GM12878 (cell line): ENCODE measurements around the gene SLC25A28. TPM values are rescaled to one million over a fixed set of nuclear protein-coding genes. Genes with fewer than 3 reads are reported as not detected.
A peak's percentile ranks its signal among the peaks of the same experiment; 100 is the strongest.

Source experiments
- ATAC-seq: fragments of 200-7000 bp; cut with Tn5 transposase; 3 replicates; pipeline ENCODE4 v1.9.1; 2020; ENCODE audit warnings: mild to moderate bottlenecking, moderate library complexity
- BruUV-seq: library from RNA; stranded (reverse); fragments of 400-500 nt; replicated peaks from 2 replicates; lab custom pipeline; 2021; lab: Mats Ljungman, UMichigan
- CTCF ChIA-PET: fragments of 300-600 bp; sonication (Branson Sonifier 250); formaldehyde crosslinking; extraction: SDS; loops from one replicate; lab custom pipeline; 2021; ENCODE audit warnings: inconsistent platforms; lab: Yijun Ruan, JAX
- POLR2A ChIA-PET: fragments of 350-600 bp; formaldehyde crosslinking; extraction: SDS; loops from one replicate; lab custom pipeline; 2021; ENCODE audit warnings: inconsistent platforms; lab: Charles Lee
- RAD21 ChIA-PET: fragments of 300-600 bp; sonication (Branson Sonifier 250); formaldehyde crosslinking; loops from one replicate; lab custom pipeline; 2023; ENCODE audit warnings: antibody characterized with exemption; ENCODE audit not compliant: unreplicated experiment; lab: Charles Lee
- SMC1A ChIA-PET: fragments of 300-600 bp; sonication (Branson Sonifier 250); formaldehyde crosslinking; loops from one replicate; lab custom pipeline; 2023; ENCODE audit not compliant: unreplicated experiment, uncharacterized antibody; lab: Charles Lee
- DNase-seq: peaks from one replicate; pipeline ENCODE4 v3.0.0-alpha.2; 2011; ENCODE audit warnings: low read depth, low spot score
- FAIRE-seq: peaks from 3 replicates; lab custom pipeline; 2011; peaks lifted over from hg19 to GRCh38; lab: Jason Lieb, UNC
- H2AFZ ChIP-seq: 2 replicates; pipeline ENCODE4 v1.6.0; 2011; ENCODE audit warnings: low read depth, low read length, control low read depth; ENCODE audit not compliant: control insufficient read depth
- H3K27ac ChIP-seq: 2 replicates; pipeline ENCODE4 v1.5.1; 2011; ENCODE audit warnings: control low read depth; ENCODE audit not compliant: control insufficient read depth, insufficient read depth
- H3K27me3 ChIP-seq, 2 experiments: replicated peaks in 1 of 2; 2 replicates each; pipeline versions ENCODE4 v1.6.0 to v1.6.1; 2011; ENCODE audit warnings: low read length in 1 of 2; ENCODE audit not compliant: control insufficient read depth in 2 of 2, insufficient read depth in 2 of 2
- H3K36me3 ChIP-seq, 2 experiments: 2 replicates each; pipeline ENCODE4 v1.5.1; 2011; ENCODE audit warnings: low read length in 1 of 2; ENCODE audit not compliant: control insufficient read depth in 2 of 2, insufficient read depth in 2 of 2
- H3K4me1 ChIP-seq: 2 replicates; pipeline ENCODE4 v1.6.1; 2011; ENCODE audit warnings: mild to moderate bottlenecking, low read length, moderate library complexity, mixed read lengths; ENCODE audit not compliant: control insufficient read depth, insufficient read depth
- H3K4me2 ChIP-seq: 2 replicates; pipeline ENCODE4 v1.6.0; 2011; ENCODE audit warnings: control low read depth; ENCODE audit not compliant: control insufficient read depth, insufficient read depth
- H3K4me3 ChIP-seq: fragments of 200-600 bp; sonication (generic); 2 replicates; pipeline ENCODE4 v1.5.1; 2016
- H3K79me2 ChIP-seq: 2 replicates; pipeline ENCODE4 v1.6.0; 2011; ENCODE audit warnings: low read length; ENCODE audit not compliant: control insufficient read depth, insufficient read depth
- H3K9ac ChIP-seq: 2 replicates; pipeline ENCODE4 v1.8.0; 2011; ENCODE audit warnings: low read length, control low read depth, mixed read lengths; ENCODE audit not compliant: control insufficient read depth, insufficient read depth
- H3K9me3 ChIP-seq: replicated peaks from 3 replicates; pipeline ENCODE4 v1.5.1; 2011; ENCODE audit warnings: mild to moderate bottlenecking, low read length; ENCODE audit not compliant: control insufficient read depth, insufficient read depth
- H4K20me1 ChIP-seq: 2 replicates; pipeline ENCODE4 v1.6.0; 2011; ENCODE audit not compliant: control insufficient read depth, insufficient read depth
- GATAD2B ChIP-seq: fragments of 450-650 bp; conservative IDR thresholded peaks from 2 replicates; pipeline ENCODE4 v1.6.1; 2017; ENCODE audit warnings: low read depth, mild to moderate bottlenecking, moderate library complexity
- HDAC6 ChIP-seq: fragments of 200-600 bp; sonication (generic); IDR thresholded peaks from one replicate; pipeline ENCODE4 v1.8.0; 2017; ENCODE audit warnings: antibody characterized with exemption; ENCODE audit not compliant: unreplicated experiment
- NFIC ChIP-seq: IDR thresholded peaks from 2 replicates; pipeline ENCODE4 v1.6.1; 2012; ENCODE audit warnings: low read depth, mild to moderate bottlenecking, inconsistent platforms, low read length, moderate library complexity
- NR2C2 ChIP-seq: IDR thresholded peaks from 2 replicates; pipeline ENCODE4 v1.6.1; 2011; ENCODE audit warnings: borderline replicate concordance, low read depth; ENCODE audit not compliant: control insufficient read depth, insufficient read length
- PAX8 ChIP-seq: fragments of 450-650 bp; IDR thresholded peaks from 2 replicates; pipeline ENCODE4 v1.6.1; 2017; ENCODE audit warnings: mild to moderate bottlenecking, moderate library complexity
- PBX3 ChIP-seq: IDR thresholded peaks from 2 replicates; pipeline ENCODE4 v1.6.1; 2011; ENCODE audit warnings: mild to moderate bottlenecking, low read depth, low read length, moderate library complexity; ENCODE audit not compliant: insufficient replicate concordance
- RAD51 ChIP-seq: fragments of 450-650 bp; IDR thresholded peaks from 2 replicates; pipeline ENCODE4 v1.6.1; 2016; ENCODE audit warnings: moderate library complexity, mild to moderate bottlenecking, inconsistent platforms
- SUPT20H ChIP-seq: IDR thresholded peaks from 2 replicates; pipeline ENCODE4 v1.6.1; 2011; ENCODE audit warnings: low read depth, mild to moderate bottlenecking, low read length, moderate library complexity, borderline replicate concordance; ENCODE audit not compliant: control insufficient read depth
- TARDBP ChIP-seq: IDR thresholded peaks from 2 replicates; pipeline ENCODE4 v1.6.1; 2016; ENCODE audit warnings: borderline replicate concordance
- TCF12 ChIP-seq: IDR thresholded peaks from 2 replicates; pipeline ENCODE4 v1.6.1; 2011; ENCODE audit warnings: low read depth, mild to moderate bottlenecking, low read length
- ZBTB4 ChIP-seq: fragments of 450-650 bp; formaldehyde crosslinking; IDR thresholded peaks from 2 replicates; pipeline ENCODE4 v1.4.0; 2022; ENCODE audit warnings: mild to moderate bottlenecking, moderate library complexity
- ZNF24 ChIP-seq: fragments of 450-650 bp; IDR thresholded peaks from 2 replicates; pipeline ENCODE4 v1.6.1; 2017; ENCODE audit warnings: antibody characterized with exemption, mild to moderate bottlenecking
- WGBS: methylation state at CpG from one replicate; pipeline ENCODE4 v1.1.6; 2016; ENCODE audit warnings: low lambda C conversion rate; ENCODE audit not compliant: insufficient replicate concordance, insufficient coverage; ENCODE audit errors: missing lambda C conversion rate; 5-methylcytosine and 5-hydroxymethylcytosine counted together
- in situ Hi-C: fragments of 300-500 bp; cut with MboI; formaldehyde crosslinking; loops from 9 replicates; pipeline ENCODE4 v1.14.3; 2018; ENCODE audit warnings: mixed read lengths
- intact Hi-C: fragments of 100-400 bp; cut with micrococcal nuclease; formaldehyde crosslinking; loops from one replicate; pipeline ENCODE4 v1.14.2; 2022; ENCODE audit not compliant: unreplicated experiment
- polyA plus RNA-seq, 11 experiments: library from polyadenylated mRNA; depleted of rRNA in 4 of 11; unstranded in 6 of 11; stranded (reverse) in 5 of 11; fragments of >200 nt; fragmentation: Nextera tagmentation in 4 of 11; fragmentation: Illumina TruSeq in 1 of 11; extraction: Ambion mirVana in 4 of 11; extraction: Trizol in 1 of 11; gene quantifications; 1 replicate in 1 of 11; 2 replicates in 10 of 11; pipeline versions ENCODE4 v1.2.1 to v1.2.3, GENCODE V29; 2011 to 2016; ENCODE audit warnings: inconsistent platforms in 2 of 11, missing spikeins in 2 of 11, low read depth in 1 of 11
- total RNA-seq, 4 experiments: library from RNA; depleted of rRNA in 3 of 4; stranded (reverse); fragments of >200 nt in 3 of 4; fragmentation: Illumina TruSeq in 1 of 4; extraction: Trizol in 1 of 4; gene quantifications; 2 replicates each; pipeline versions ENCODE4 v1.2.1 to v1.2.3, GENCODE V29; 2013 to 2021

The SLC25A28 gene
- total and polyA plus RNA-seq, 10 of the 15 experiments (the other 5 are each of a cell fraction or from before 2014, with no cell fraction given): 7.5 to 47.8 (median 24.9) TPM

GRCh38 chr10:99665304-99665703, 45.1 kb upstream of the SLC25A28 start:
- TF ChIP-seq ZNF24 (peak; percentile 91), NFIC (no peak)
- FAIRE-seq (no peak), ATAC-seq (no peak), DNase-seq (no peak)
- POLR2A ChIA-PET: interaction anchor here (0.7 kb wide), 1 partner anchor 307 kb away, joined by 3 read pairs; no protein-coding TSS in a partner anchor
- CTCF ChIA-PET: no interaction called here
- Histone ChIP-seq H3K9ac (no peak overlapping the region), H3K9me3 (no peaks in the 10 kb centered on the region), H3K4me3 (no peak overlapping the region), H4K20me1 (no peaks in the 10 kb centered on the region), H3K4me1 (no peaks in the 10 kb centered on the region), H3K4me2 (no peak overlapping the region), H3K79me2 (no peaks in the 10 kb centered on the region), H3K27ac (no peak overlapping the region), H3K27me3 (no peaks in the 10 kb centered on the region), H2AFZ (no peak overlapping the region), H3K36me3 (no peaks in the 10 kb centered on the region)
- BruUV-seq: no TSS peak
- SMC1A ChIA-PET: interaction anchor here (0.6 kb wide), 1 partner anchor 180 kb away, joined by 3 read pairs; no protein-coding TSS in a partner anchor
- in situ Hi-C loops: no loop called here
- RAD21 ChIA-PET: no interaction called here
- intact Hi-C loops: no loop called here
- WGBS: 100% methylated on average over 2 of the region's 2 CpGs

- Histone ChIP-seq H2AFZ (no peak overlapping the region), H3K9me3 (no peaks in the 10 kb centered on the region), H4K20me1 (no peaks in the 10 kb centered on the region), H3K27ac (no peak overlapping the region), H3K4me1 (peaks cover 13% of the 10 kb centered on the region), H3K9ac (no peak overlapping the region), H3K27me3 (no peaks in the 10 kb centered on the region), H3K4me2 (no peak overlapping the region), H3K79me2 (no peaks in the 10 kb centered on the region; the same call in 1 of the 2 replicates), H3K4me3 (no peak overlapping the region), H3K36me3 (no peaks in the 10 kb centered on the region)
- FAIRE-seq: no peak
- ATAC-seq: no peak
- ChIA-PET RAD21 (interaction anchor here (1.3 kb wide), 1 partner anchor 225 kb away, joined by 3 read pairs; no protein-coding TSS in a partner anchor), SMC1A (interaction anchor here (1.2 to 1.4 kb wide), 2 partner anchors 39 to 49 kb away, joined by 3 read pairs; no protein-coding TSS in a partner anchor), POLR2A (no interaction called here), CTCF (interaction anchor here (1.4 to 4.4 kb wide), 2 partner anchors 30 to 44 kb away, joined by 3 to 18 read pairs; no protein-coding TSS in a partner anchor)
- TF ChIP-seq PAX8 (no peak), ZBTB4 (CRISPR knock-in tag) (no peak), GATAD2B (no peak), NR2C2 (no peak), PBX3 (no peak), TCF12 (no peak), HDAC6 (no peak), RAD51 (no peak), SUPT20H (no peak), TARDBP (no peak)
- DNase-seq: no peak
- intact Hi-C loops (no loop called here), in situ Hi-C loops (no loop called here)
- 93% methylated on average over 6 of the region's 6 CpGs for WGBS
- no TSS peak for BruUV-seq
These were observed 41.1 kb upstream of the SLC25A28 start for GRCh38 chr10:99661377-99661763.
